ENCODE results near the gene GAB1. TPM values are rescaled to one million over a fixed set of nuclear protein-coding genes. Genes with fewer than 3 reads are reported as not detected.

The GAB1 gene
- total and polyA plus RNA-seq, 2 of the 8 experiments (the other 6 are each of a cell fraction or from before 2014, with no cell fraction given) = 6.8 to 21.3 TPM

DNA sequence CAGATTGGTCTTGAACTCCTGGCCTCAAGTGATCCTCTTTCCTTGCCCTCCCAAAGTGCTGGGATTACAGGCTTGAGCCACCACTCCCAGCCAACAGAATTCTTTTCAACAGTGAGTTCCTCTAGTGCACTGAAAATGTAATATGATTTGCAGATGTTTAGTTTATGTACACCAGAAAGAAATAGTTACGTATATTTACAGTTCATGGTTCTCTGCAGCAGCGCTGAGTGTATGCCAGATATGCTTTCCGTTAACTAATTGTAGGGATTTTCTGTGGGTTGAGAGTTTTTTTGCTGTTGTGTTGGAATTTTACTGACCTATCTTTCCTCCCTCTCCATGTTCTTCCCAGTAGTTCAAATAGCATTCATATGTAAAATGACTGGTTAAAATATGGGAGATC is 44.0 kb downstream of the GAB1 start:
- FAIRE-seq = no peak
- Histone ChIP-seq H3K4me1 (replicated peaks in 1 of 4; ENCODE audit: control insufficient read depth in 3 of 4, insufficient read depth in 4 of 4, low read length in 3 of 4) (peaks cover 2 to 15% (median 8%) of the 10 kb centered on the region in 4 experiments; a peak in 4 of 7 replicates), H3K27ac (ENCODE audit: low read depth, low read length) (no peak overlapping the region)
- TF ChIP-seq HDAC2 (IDR thresholded peaks at IDR 0.05; ENCODE audit: borderline replicate concordance in 1 of 2, low read depth in 2 of 2, low read length in 2 of 2) (no peak), EGR1 (IDR thresholded peaks at IDR 0.05; ENCODE audit: borderline replicate concordance, low read depth, low read length) (no peak), CHD1 (IDR thresholded peaks at IDR 0.05; ENCODE audit: low read depth, low read length) (no peak), RNF2 (IDR thresholded peaks at IDR 0.05; ENCODE audit: borderline replicate concordance, low read depth, low read length, missing control alignments, poor library complexity, severe bottlenecking) (no peak), SP1 (IDR thresholded peaks at IDR 0.05; ENCODE audit: low read depth, low read length) (no peak), EZH2 (IDR thresholded peaks at IDR 0.05; ENCODE audit: low read depth, low read length, severe bottlenecking) (no peak), BRCA1 (IDR thresholded peaks at IDR 0.05; ENCODE audit: low read depth, low read length) (no peak), BCL11A (IDR thresholded peaks at IDR 0.05; ENCODE audit: low read depth in 2 of 2, low read length in 2 of 2) (no peak), POU5F1 (IDR thresholded peaks at IDR 0.05; ENCODE audit: low read depth, low read length) (no peak), SIRT6 (IDR thresholded peaks at IDR 0.05; ENCODE audit: low read length) (no peak)
- TF ChIP-seq, protein P1, sequence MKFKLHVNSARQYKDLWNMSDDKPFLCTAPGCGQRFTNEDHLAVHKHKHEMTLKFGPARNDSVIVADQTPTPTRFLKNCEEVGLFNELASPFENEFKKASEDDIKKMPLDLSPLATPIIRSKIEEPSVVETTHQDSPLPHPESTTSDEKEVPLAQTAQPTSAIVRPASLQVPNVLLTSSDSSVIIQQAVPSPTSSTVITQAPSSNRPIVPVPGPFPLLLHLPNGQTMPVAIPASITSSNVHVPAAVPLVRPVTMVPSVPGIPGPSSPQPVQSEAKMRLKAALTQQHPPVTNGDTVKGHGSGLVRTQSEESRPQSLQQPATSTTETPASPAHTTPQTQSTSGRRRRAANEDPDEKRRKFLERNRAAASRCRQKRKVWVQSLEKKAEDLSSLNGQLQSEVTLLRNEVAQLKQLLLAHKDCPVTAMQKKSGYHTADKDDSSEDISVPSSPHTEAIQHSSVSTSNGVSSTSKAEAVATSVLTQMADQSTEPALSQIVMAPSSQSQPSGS (IDR thresholded peaks at IDR 0.05; ENCODE audit: low read length) = no peak
- TF ChIP-seq, protein P2, sequence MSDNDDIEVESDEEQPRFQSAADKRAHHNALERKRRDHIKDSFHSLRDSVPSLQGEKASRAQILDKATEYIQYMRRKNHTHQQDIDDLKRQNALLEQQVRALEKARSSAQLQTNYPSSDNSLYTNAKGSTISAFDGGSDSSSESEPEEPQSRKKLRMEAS (IDR thresholded peaks at IDR 0.05) = no peak

More for the DNA sequence above, 44.0 kb downstream of the GAB1 start:
- no peaks in the 10 kb centered on the region for H3K23me2 ChIP-seq (ENCODE audit: low read depth, low read length)
- H3K4ac ChIP-seq (replicated peaks; ENCODE audit: insufficient read length, low read depth, low read length) = no peak overlapping the region
- H3K18ac ChIP-seq (ENCODE audit: extremely low read depth, low read length) = no peak overlapping the region
- H3K56ac ChIP-seq (replicated peaks; ENCODE audit: insufficient read length, low read depth, low read length) = no peak overlapping the region
- H2BK120ac ChIP-seq (replicated peaks; ENCODE audit: low read depth, low read length) = no peak overlapping the region
- no peak overlapping the region for H2BK20ac ChIP-seq (ENCODE audit: low read length)
- no peak overlapping the region for H4K5ac ChIP-seq (ENCODE audit: insufficient read length, low read depth, low read length)
- 100% methylated on average over 3 of the region's 3 CpGs; no CpG with 5 or more reads in 1 of the 2 experiments for WGBS, 2 experiments (ENCODE audit: extremely low coverage in 1 of 2, insufficient coverage in 1 of 2, insufficient read length in 1 of 2, insufficient replicate concordance in 2 of 2, low coverage in 1 of 2, low lambda C conversion rate in 2 of 2, missing lambda C conversion rate in 1 of 2)
- H3K79me1 ChIP-seq (ENCODE audit: low read depth, low read length) = no peaks in the 10 kb centered on the region; the same call in 1 of the 2 replicates
- H3K79me2 ChIP-seq (ENCODE audit: control insufficient read depth in 1 of 2, insufficient read depth in 2 of 2, low read length in 2 of 2) = peaks cover 0 to 35% of the 10 kb centered on the region in 2 experiments; a peak in 2 of 4 replicates
- no peaks in the 10 kb centered on the region for H3K36me3 ChIP-seq (ENCODE audit: control insufficient read depth in 2 of 4, insufficient read depth in 4 of 4, low read length in 3 of 4)
- CTCF ChIA-PET (ENCODE audit: partially characterized antibody) = interaction anchor here (0.8 kb wide), 1 partner anchor 17 kb away, joined by 3 read pairs; no protein-coding TSS in a partner anchor
- no peak overlapping the region for H4K8ac ChIP-seq (ENCODE audit: extremely low read depth, insufficient read depth, low read length)
- H4K91ac ChIP-seq (replicated peaks; ENCODE audit: insufficient read length, low read length) = no peak overlapping the region
- no peak overlapping the region for H3K23ac ChIP-seq (ENCODE audit: insufficient read length)
- H2AK5ac ChIP-seq (ENCODE audit: low read depth, low read length) = no peak overlapping the region
- H3K4me3 ChIP-seq (ENCODE audit: extremely low read depth in 1 of 4, insufficient read depth in 2 of 4, low read depth in 3 of 4, low read length in 4 of 4) = no peak overlapping the region
- no peak overlapping the region for H3K14ac ChIP-seq (ENCODE audit: insufficient read length)
- H3K9ac ChIP-seq (replicated peaks in 1 of 4; ENCODE audit: extremely low read depth in 1 of 4, low read depth in 3 of 4, low read length in 3 of 4) = no peak overlapping the region
- H3K9me3 ChIP-seq (ENCODE audit: insufficient read depth in 2 of 2, low read depth in 1 of 2, low read length in 1 of 2) = no peaks in the 10 kb centered on the region
- H3K4me2 ChIP-seq (ENCODE audit: insufficient read depth in 1 of 2, low read depth in 2 of 2, low read length in 2 of 2) = no peak overlapping the region
- no peaks in the 10 kb centered on the region for H3K27me3 ChIP-seq (replicated peaks in 1 of 4; ENCODE audit: control insufficient read depth in 3 of 4, extremely low read depth in 1 of 4, insufficient read depth in 3 of 4, low read length in 3 of 4)
- POLR2A ChIA-PET (ENCODE audit: partially characterized antibody) = no interaction called here
- no peak overlapping the region for H2AFZ ChIP-seq (ENCODE audit: low read length)
- DNase-seq (ENCODE audit: low read depth in 1 of 2, low spot score in 2 of 2) = no peak
- H4K20me1 ChIP-seq (replicated peaks in 1 of 2; ENCODE audit: control insufficient read depth in 1 of 2, insufficient read depth in 2 of 2, low read length in 2 of 2) = peaks cover 0 to 2% of the 10 kb centered on the region in 2 experiments
- no peak overlapping the region for H2BK5ac ChIP-seq (ENCODE audit: low read depth, low read length)
- no peak overlapping the region for H2BK15ac ChIP-seq (ENCODE audit: low read length)
- no peak overlapping the region for H2BK12ac ChIP-seq (ENCODE audit: low read depth, low read length)
